ENCODE results near the gene ZNF76.

DNA sequence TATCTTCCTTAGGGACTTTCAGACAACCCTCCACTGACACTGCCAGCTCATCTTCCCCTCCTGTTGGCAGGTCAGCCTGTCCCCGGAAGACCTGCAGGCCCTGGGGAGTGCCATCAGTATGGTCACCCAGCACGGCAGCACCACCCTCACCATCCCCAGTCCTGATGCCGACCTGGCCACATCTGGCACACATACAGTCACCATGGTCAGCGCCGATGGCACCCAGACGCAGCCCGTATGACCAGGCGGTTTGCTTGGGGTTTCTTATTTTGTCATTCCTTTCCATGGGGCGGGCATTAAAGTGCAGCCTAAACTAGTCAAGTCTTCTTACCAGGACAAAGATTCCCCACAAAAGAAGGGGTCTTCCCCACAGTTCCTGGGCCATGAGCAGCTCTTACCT lies 34.1 kb downstream of the ZNF76 start:
- no peak for TF ChIP-seq NR3C1 (CRISPR knock-in tag; IDR thresholded peaks at IDR 0.05)
- no peak for TF ChIP-seq FOXJ3 (CRISPR knock-in tag; IDR thresholded peaks at IDR 0.05; ENCODE audit: borderline replicate concordance)
